GM12801 (cell line): ENCODE results near the gene KRT33A.

Source experiments
- TF ChIP-seq, protein P1 (sequence below): IDR thresholded peaks from one replicate; pipeline ENCODE4 v1.5.1; 2011; ENCODE audit warnings: control low read depth; ENCODE audit not compliant: insufficient read length; ENCODE audit errors: extremely low read depth

KRT33A gene

GRCh38 chr17:41302981-41303380, 47.6 kb downstream of the KRT33A start:
- TF ChIP-seq, protein P1, sequence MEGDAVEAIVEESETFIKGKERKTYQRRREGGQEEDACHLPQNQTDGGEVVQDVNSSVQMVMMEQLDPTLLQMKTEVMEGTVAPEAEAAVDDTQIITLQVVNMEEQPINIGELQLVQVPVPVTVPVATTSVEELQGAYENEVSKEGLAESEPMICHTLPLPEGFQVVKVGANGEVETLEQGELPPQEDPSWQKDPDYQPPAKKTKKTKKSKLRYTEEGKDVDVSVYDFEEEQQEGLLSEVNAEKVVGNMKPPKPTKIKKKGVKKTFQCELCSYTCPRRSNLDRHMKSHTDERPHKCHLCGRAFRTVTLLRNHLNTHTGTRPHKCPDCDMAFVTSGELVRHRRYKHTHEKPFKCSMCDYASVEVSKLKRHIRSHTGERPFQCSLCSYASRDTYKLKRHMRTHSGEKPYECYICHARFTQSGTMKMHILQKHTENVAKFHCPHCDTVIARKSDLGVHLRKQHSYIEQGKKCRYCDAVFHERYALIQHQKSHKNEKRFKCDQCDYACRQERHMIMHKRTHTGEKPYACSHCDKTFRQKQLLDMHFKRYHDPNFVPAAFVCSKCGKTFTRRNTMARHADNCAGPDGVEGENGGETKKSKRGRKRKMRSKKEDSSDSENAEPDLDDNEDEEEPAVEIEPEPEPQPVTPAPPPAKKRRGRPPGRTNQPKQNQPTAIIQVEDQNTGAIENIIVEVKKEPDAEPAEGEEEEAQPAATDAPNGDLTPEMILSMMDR, result no peak

GRCh38 chr17:41301916-41302901, 48.4 kb downstream of the KRT33A start, which contains the start of gene KRTAP29-1:
KRTAP29-1 (minus strand) TSS chr17:41302851; CDS start chr17:41302851, 0 bp downstream.
- TF ChIP-seq, protein P1, result no peak

- TF ChIP-seq, protein P1, result no peak
Observed at GRCh38 chr17:41301204-41301790, 49.3 kb downstream of the KRT33A start.

DNA sequence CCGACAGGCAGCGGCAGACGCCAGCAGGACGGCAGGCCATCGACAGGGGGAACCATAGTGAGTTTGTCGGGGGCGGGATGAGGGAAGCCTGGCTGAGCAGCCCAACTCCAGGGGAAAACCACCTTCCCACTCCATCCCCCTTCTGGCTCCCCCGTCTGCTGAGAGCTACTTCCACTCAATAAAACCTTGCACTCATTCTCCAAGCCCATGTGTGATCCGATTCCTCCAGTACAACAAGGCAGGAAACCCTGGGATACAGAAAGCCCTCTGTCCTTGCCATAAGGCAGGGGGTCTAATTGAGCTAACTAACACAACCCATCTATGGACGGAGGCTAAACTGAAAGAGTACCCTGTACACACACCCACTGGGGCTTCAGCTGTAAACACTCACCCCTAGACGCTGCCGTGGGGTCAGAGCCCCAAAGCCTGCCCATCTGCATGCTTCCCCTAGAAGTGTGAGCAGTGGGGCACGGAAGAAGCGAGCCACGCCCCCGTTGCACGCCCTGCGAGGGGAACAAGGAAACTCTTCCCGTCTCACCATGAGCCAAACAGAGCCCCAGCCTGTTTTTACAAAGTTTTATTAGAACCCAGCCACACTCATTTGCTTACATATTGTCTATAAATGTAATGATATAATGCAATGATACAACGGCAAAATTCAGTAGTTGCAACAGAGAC, 52.0 kb downstream of the KRT33A start:
- TF ChIP-seq, protein P1, result no peak

GRCh38 chr17:41296846-41297245, 53.8 kb downstream of the KRT33A start:
- TF ChIP-seq, protein P1, result no peak
